Hepatocyte (in vitro differentiated cells): ENCODE measurements around the gene NMRK1. TPM values are rescaled to one million over a fixed set of nuclear protein-coding genes. Genes with fewer than 3 reads are reported as not detected.
A peak's percentile ranks its signal among the peaks of the same experiment; 100 is the strongest.

Source experiments
- DNase-seq: peaks from one replicate; pipeline ENCODE4 v3.0.0-alpha.2; 2016; ENCODE audit warnings: low spot score
- H2AFZ ChIP-seq: fragments of 200-600 bp; sonication (generic); 2 replicates; pipeline ENCODE4 v1.6.0; 2016; ENCODE audit warnings: antibody characterized with exemption, mild to moderate bottlenecking
- H3K27ac ChIP-seq: fragments of 200-600 bp; sonication (generic); 2 replicates; pipeline ENCODE4 v1.5.1; 2016; ENCODE audit warnings: mild to moderate bottlenecking
- H3K27me3 ChIP-seq: fragments of 200-600 bp; sonication (generic); 2 replicates; pipeline ENCODE4 v1.6.1; 2016
- H3K36me3 ChIP-seq: fragments of 200-600 bp; sonication (generic); replicated peaks from 2 replicates; pipeline ENCODE4 v1.5.1; 2016; ENCODE audit warnings: low read depth; ENCODE audit not compliant: insufficient read depth
- H3K4me1 ChIP-seq: fragments of 200-600 bp; sonication (generic); 2 replicates; pipeline ENCODE4 v1.5.1; 2016; ENCODE audit warnings: mild to moderate bottlenecking, moderate library complexity; ENCODE audit not compliant: insufficient read depth
- H3K4me2 ChIP-seq: fragments of 200-600 bp; sonication (generic); 2 replicates; pipeline ENCODE4 v1.6.0; 2016
- H3K4me3 ChIP-seq: fragments of 200-600 bp; sonication (generic); 2 replicates; pipeline ENCODE4 v1.5.1; 2016; ENCODE audit warnings: mild to moderate bottlenecking
- H3K79me2 ChIP-seq: fragments of 200-600 bp; sonication (generic); 2 replicates; pipeline ENCODE4 v1.6.0; 2017; ENCODE audit warnings: mild to moderate bottlenecking
- H3K9me2 ChIP-seq: fragments of 200-600 bp; sonication (generic); replicated peaks from 2 replicates; pipeline ENCODE4 v1.6.0; 2017; ENCODE audit warnings: mild to moderate bottlenecking; ENCODE audit not compliant: insufficient read depth
- H3K9me3 ChIP-seq: fragments of 200-600 bp; sonication (generic); 2 replicates; pipeline ENCODE4 v1.5.1; 2016; ENCODE audit warnings: low read depth, mild to moderate bottlenecking
- H4K20me1 ChIP-seq: fragments of 200-600 bp; sonication (generic); 2 replicates; pipeline ENCODE4 v1.6.0; 2016; ENCODE audit warnings: mild to moderate bottlenecking; ENCODE audit not compliant: insufficient read depth, poor library complexity, severe bottlenecking
- CTCF ChIP-seq: fragments of 200-600 bp; sonication (generic); IDR thresholded peaks from 2 replicates; pipeline ENCODE4 v1.5.1; 2016; ENCODE audit warnings: antibody characterized with exemption, mild to moderate bottlenecking; ENCODE audit not compliant: poor library complexity
- EZH2 ChIP-seq: fragments of 200-600 bp; sonication (generic); IDR thresholded peaks from 2 replicates; pipeline ENCODE4 v1.6.1; 2016; ENCODE audit warnings: antibody characterized with exemption, mild to moderate bottlenecking, borderline replicate concordance
- EZH2phosphoT487 ChIP-seq: fragments of 200-600 bp; sonication (generic); IDR thresholded peaks from one replicate; pipeline ENCODE4 v1.6.1; 2018; ENCODE audit warnings: antibody characterized with exemption, mild to moderate bottlenecking, low read depth, moderate library complexity; ENCODE audit not compliant: unreplicated experiment, severe bottlenecking
- WGBS: methylation state at CpG from one replicate; pipeline ENCODE4 v1.1.6; 2016; ENCODE audit warnings: low lambda C conversion rate; ENCODE audit errors: missing lambda C conversion rate; 5-methylcytosine and 5-hydroxymethylcytosine counted together
- polyA plus RNA-seq: library from polyadenylated mRNA; unstranded; fragments of >200 nt; fragmentation: Nextera tagmentation; extraction: Ambion mirVana; gene quantifications from 2 replicates; pipeline ENCODE4 v1.2.1, GENCODE V29; 2016
- total RNA-seq: library from RNA; depleted of rRNA; stranded (reverse); fragments of >200 nt; gene quantifications from 2 replicates; pipeline ENCODE4 v1.2.3, GENCODE V29; 2014

Gene NMRK1
- total and polyA plus RNA-seq, 2 experiments from 2014 or later = 13.6 to 16.1 TPM

- TF ChIP-seq EZH2 = no peak
- TF ChIP-seq EZH2phosphoT487 = no peak
- TF ChIP-seq CTCF = no peak
- Histone ChIP-seq H3K4me2 (peak overlapping the region; percentile 83), H3K9me2 (no peaks in the 10 kb centered on the region), H3K9me3 (no peaks in the 10 kb centered on the region), H2AFZ (no peak overlapping the region), H3K4me1 (peaks cover 13% of the 10 kb centered on the region), H3K36me3 (no peaks in the 10 kb centered on the region), H3K27me3 (no peaks in the 10 kb centered on the region), H4K20me1 (no peaks in the 10 kb centered on the region), H3K79me2 (peaks cover 18% of the 10 kb centered on the region), H3K4me3 (no peak overlapping the region), H3K27ac (peak overlapping the region; percentile 15)
- DNase-seq = no peak
- 88% methylated on average over 1 of the region's 1 CpG for WGBS
Observed at GRCh38 chr9:75085640-75086039, 2.3 kb downstream of the NMRK1 start.

GRCh38 chr9:75084081-75084672, 3.8 kb downstream of the NMRK1 start:
- Histone ChIP-seq H3K4me2 (no peak overlapping the region), H3K27ac (no peak overlapping the region), H3K9me3 (no peaks in the 10 kb centered on the region), H3K9me2 (no peaks in the 10 kb centered on the region), H3K4me1 (peaks cover 8% of the 10 kb centered on the region), H3K27me3 (no peaks in the 10 kb centered on the region), H3K4me3 (no peak overlapping the region), H4K20me1 (no peaks in the 10 kb centered on the region), H3K36me3 (no peaks in the 10 kb centered on the region), H2AFZ (no peak overlapping the region), H3K79me2 (peaks cover 4% of the 10 kb centered on the region)
- no peak for DNase-seq
- WGBS = 75% methylated on average over 5 of the region's 5 CpGs
- TF ChIP-seq EZH2phosphoT487 (no peak), CTCF (no peak), EZH2 (no peak)

- H3K27ac ChIP-seq = peak overlapping the region; percentile 47
- H3K79me2 ChIP-seq = peaks cover 4% of the 10 kb centered on the region
- no peaks in the 10 kb centered on the region for H3K27me3 ChIP-seq
- no peak overlapping the region for H3K4me2 ChIP-seq
- WGBS = 55% methylated on average over 12 of the region's 12 CpGs
- no peaks in the 10 kb centered on the region for H3K9me2 ChIP-seq
- peak; percentile 42 for DNase-seq
- H3K36me3 ChIP-seq = no peaks in the 10 kb centered on the region
- peaks cover 8% of the 10 kb centered on the region for H3K4me1 ChIP-seq
- H2AFZ ChIP-seq = no peak overlapping the region
- H3K9me3 ChIP-seq = no peaks in the 10 kb centered on the region
- H4K20me1 ChIP-seq = no peaks in the 10 kb centered on the region
- TF ChIP-seq EZH2 (no peak), CTCF (no peak)
- no peak overlapping the region for H3K4me3 ChIP-seq
Observed at GRCh38 chr9:75083188-75083970, 4.6 kb downstream of the NMRK1 start.
